ENCODE measurements around the gene GNE.
A peak's percentile ranks its signal among the peaks of the same experiment; 100 is the strongest.

The GNE gene

GRCh38 chr9:36210722-36211121 lies 47.5 kb downstream of the GNE start:
- no peak for DNase-seq (ENCODE audit: low read depth)
- no peak for TF ChIP-seq CTCF (conservative IDR thresholded peaks at IDR 0.05; ENCODE audit: low read depth, low read length)
- H3K4me3 ChIP-seq (ENCODE audit: low read length): no peak overlapping the region

DNA sequence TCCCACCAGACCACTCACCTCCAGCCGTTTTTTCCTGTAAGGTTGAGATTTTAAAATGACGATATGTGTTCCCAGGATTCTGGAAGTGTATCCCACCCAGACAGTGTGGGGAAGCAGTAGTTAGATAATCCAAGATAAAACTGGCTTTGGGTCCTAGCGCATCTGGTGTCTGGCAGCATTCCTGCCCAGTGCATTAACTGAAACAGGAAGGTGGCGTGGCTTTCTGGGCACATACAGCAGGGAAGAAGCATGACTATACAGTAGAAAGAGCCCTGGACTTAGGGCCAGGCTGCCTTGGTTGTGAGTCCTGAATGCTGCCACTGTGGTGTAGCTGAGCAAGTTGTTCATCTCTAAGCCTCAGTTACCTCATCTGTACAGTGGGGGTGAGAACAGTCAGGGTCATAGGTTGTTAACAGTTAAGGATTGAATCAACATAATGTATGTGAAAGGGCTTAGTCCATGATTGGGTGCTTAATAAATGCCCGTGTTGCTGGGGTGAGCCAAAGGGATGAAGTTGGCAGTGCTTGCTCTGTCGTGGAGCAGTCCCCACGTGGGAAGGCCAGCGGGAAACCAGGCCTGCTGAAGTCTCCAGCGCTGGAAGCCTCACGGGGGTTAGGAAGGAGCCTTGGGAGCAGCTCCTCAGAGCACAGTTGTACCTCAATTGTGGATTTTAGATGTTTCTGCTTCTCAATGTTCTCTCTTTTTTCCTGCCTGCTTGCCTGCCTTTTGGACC lies 49.6 kb downstream of the GNE start:
- no peak for TF ChIP-seq CTCF (conservative IDR thresholded peaks at IDR 0.05; ENCODE audit: low read depth, low read length)
- no peak for DNase-seq (ENCODE audit: low read depth)
- no peak overlapping the region for H3K4me3 ChIP-seq (ENCODE audit: low read length)

GRCh38 chr9:36207546-36208012 lies 50.7 kb downstream of the GNE start:
- no peak for TF ChIP-seq CTCF (conservative IDR thresholded peaks at IDR 0.05; ENCODE audit: low read depth, low read length)
- H3K4me3 ChIP-seq (ENCODE audit: low read length): no peak overlapping the region
- no peak for DNase-seq (ENCODE audit: low read depth)

GRCh38 chr9:36207016-36207415 lies 51.2 kb downstream of the GNE start:
- no peak for DNase-seq (ENCODE audit: low read depth)
- TF ChIP-seq CTCF (conservative IDR thresholded peaks at IDR 0.05; ENCODE audit: low read depth, low read length): no peak
- no peak overlapping the region for H3K4me3 ChIP-seq (ENCODE audit: low read length)

DNA sequence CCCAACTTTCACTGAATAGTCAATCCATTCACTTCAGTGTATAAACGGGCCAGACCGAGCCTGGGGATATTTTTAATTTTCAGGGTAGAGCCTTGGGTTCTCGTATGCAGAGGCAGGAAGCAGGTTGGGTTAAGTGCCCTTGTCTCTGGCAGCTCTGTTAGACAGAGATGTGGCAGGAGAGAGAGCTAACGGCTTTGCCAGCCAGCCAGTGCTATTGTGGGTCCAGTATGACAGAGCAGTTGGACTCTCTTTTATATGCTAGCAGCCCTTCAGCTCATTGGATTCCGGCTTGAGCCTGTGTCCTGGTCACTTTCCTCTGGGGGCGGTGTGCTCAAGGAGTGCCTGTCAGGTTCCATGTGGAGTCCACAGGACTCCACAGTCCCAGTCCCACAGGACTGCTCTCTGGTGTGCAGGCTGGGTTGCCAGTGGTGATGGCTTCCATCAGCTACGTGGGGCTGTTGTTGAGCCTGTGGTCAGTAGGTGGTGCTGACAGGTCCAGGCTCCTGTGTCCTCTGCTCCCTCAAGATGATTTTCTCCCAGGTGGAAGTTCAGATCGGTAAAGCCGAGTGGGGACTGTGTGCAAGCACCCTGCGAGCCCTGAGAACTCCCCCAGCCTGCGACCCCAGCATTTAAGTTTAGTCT lies 53.2 kb downstream of the GNE start:
- DNase-seq (ENCODE audit: low read depth): no peak
- no peak overlapping the region for H3K4me3 ChIP-seq (ENCODE audit: low read length)
- TF ChIP-seq CTCF (conservative IDR thresholded peaks at IDR 0.05; ENCODE audit: low read depth, low read length): peak; percentile 31

- no peak for DNase-seq (ENCODE audit: low read depth)
- TF ChIP-seq CTCF (conservative IDR thresholded peaks at IDR 0.05; ENCODE audit: low read depth, low read length): no peak
- no peak overlapping the region for H3K4me3 ChIP-seq (ENCODE audit: low read length)
Measured at GRCh38 chr9:36194326-36195000, 63.8 kb downstream of the GNE start.

Measured in retinal pigment epithelial cell (primary cell).